NCI-H146 treated with DMSO at 0.1 percent for 48 hours (cell line): ENCODE results near the gene GOLGA7B.

Experiments
- DNase-seq: peaks from one replicate; lab custom pipeline; 2025; ENCODE audit not compliant: unreplicated experiment; lab: John Stamatoyannopoulos, UW

GOLGA7B gene

DNA sequence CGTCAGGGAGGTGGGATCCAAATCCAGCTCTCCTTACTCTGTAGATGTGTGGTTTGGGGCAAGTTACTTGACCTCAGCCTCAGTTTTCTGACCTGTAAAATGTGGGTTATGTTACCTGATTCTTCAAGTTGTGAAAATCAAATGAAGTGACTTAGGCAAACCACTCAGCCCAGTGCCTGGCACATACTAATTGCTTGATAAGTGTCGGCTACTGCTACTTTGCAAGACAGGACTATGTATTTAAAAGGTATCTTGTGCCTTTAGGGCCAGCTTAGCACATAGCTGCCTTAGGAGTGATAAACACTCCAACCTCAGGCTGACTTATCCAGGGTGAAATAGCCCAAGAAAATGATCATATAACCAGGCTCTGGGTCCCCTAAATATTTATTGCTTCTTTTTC is 42.9 kb downstream of the GOLGA7B start:
- no peak for DNase-seq

DNA sequence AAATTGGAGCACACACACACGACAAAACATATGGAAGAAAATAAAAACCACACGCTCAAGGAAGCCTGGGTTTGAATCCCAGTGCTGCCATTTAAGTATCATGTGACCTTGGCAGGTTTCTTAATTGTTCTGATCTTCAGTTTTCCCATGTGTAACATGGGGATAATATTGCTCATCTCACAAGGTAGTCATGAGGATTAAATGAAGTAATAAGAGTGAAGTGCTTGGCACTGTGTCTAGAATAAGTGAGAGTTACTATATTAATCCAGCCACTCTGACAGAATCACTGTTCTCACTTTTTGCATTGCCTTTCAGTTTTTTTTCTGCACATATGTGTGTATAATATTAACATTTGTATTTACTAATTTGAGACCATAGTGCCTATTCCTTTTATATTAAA is 43.3 kb downstream of the GOLGA7B start:
- DNase-seq, result no peak

DNA sequence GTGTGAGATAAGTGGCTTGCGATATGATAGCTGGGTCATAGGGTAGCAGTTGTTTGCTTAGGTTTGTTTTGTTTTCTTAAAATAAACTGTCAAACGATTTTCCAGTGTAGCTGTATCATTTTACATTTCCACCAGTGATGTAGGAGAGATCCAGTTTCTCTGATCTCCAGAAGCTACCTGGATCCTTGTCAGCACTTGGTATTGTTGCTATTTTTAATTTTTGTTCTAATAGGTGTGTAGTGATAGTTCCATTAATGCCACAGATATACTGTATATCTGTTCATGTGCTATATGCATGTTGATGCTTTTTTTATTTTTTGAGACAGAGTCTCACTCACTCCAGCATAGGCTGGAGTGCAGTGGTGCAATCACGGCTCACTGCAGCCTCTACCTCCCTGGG is 44.4 kb downstream of the GOLGA7B start:
- DNase-seq, result no peak

DNA sequence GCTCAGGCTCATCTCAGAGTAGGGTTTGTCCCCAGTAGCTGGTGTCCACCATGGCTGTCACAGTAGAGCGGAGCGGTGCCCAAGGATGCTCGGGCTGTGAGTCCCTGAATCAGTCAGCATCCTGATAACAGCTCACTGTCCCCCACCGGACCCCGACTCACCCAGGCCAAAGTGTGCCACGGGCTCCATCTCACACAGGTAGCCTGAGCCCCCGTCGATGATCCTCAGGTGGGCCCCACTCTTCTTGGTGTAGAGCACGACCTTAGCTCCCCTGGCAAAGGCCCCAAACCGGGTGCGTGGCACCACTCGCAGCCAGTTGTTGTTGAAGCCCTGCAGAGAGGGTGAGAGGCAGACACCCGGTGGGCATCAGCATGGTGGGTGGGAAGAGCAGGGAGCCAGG is 45.4 kb downstream of the GOLGA7B start:
- no peak for DNase-seq

DNA sequence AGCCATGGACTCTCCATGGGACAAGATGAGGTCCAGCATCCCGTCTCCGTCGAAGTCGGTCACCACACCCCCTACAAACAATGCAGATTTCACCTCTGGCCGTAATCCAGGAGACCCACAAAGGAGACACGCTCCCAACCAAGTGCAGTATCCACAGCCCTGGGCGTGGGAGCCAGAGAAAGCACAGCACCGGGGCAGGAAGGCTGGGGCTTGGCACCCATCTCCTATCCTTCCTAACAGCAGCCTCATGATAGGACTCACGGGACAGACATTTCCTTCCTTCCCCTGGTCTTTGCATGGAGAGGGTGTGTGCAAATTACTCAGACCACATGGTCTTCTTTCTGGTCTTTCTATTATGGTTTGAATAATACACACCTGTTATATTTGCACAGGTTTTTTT is 46.3 kb downstream of the GOLGA7B start:
- peak; percentile 18 for DNase-seq

DNA sequence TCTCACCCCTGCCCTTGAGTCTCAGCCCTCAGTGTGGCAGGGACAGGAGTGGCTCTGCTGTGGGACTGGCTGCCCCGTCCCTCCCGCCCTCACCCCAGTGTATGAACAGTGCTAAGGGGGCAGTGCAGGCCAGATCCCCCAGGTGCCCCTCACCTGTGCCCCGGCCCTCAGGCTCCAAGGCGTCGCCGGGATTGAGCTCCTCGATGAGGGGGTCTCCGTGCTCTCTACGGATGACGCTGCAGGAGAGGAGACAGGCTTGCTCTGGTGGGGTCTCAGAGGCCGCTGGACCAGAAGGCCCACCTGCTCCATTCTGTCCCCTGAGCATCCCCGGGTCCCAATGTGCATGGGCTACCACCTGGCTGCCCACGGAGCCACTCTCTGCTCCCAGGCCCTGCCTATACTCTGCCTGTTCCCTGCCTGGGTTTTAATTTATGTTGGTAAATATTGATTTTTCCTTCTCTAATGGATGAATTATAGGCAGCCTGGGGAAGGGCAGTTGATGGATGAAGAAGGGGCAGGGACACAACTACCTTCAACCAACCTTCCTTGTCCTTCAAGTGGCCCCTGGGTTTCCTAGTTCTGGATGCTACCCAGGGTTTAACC is 47.2 kb downstream of the GOLGA7B start:
- peak; percentile 58 for DNase-seq

DNA sequence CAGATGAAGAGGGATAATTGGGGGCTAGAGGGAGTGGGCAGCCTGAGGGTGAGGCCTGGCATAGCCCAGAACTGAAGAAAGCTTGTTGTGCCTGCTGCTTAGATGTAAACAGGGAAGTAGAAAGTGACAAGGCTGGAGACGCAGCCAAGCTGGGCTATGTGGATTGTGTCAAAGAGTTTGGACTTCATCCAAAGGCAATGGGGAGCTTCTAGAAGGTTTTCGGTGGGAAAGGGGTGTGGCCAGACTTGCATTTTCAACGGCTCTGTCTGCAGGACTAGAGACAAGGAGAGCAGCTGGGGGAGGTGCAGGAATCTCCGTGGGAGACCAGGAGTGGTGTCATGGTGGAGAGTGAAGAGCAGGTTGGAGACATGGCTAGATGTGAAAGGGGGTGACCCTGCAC is 48.8 kb downstream of the GOLGA7B start:
- DNase-seq, result no peak

DNA sequence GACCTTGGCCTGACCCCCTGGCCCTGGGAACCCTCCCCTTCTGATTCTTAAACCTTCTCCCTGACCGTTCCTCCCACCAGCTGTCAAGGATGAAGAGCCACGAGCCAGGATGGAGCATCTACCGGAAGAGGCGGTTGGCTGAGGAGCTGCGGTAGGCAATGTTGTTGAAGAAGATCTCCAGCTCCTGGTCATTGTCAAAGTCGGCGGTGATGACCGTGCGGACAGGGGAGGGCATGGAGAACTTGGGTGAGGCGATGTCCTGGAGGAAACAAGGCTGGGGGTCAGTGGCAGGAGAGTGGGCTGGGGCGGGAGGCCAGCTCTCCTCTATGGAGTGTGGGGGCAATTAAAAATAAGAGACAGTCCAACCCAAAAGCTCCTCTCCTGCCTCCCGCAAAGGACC is 51.7 kb downstream of the GOLGA7B start:
- no peak for DNase-seq

DNA sequence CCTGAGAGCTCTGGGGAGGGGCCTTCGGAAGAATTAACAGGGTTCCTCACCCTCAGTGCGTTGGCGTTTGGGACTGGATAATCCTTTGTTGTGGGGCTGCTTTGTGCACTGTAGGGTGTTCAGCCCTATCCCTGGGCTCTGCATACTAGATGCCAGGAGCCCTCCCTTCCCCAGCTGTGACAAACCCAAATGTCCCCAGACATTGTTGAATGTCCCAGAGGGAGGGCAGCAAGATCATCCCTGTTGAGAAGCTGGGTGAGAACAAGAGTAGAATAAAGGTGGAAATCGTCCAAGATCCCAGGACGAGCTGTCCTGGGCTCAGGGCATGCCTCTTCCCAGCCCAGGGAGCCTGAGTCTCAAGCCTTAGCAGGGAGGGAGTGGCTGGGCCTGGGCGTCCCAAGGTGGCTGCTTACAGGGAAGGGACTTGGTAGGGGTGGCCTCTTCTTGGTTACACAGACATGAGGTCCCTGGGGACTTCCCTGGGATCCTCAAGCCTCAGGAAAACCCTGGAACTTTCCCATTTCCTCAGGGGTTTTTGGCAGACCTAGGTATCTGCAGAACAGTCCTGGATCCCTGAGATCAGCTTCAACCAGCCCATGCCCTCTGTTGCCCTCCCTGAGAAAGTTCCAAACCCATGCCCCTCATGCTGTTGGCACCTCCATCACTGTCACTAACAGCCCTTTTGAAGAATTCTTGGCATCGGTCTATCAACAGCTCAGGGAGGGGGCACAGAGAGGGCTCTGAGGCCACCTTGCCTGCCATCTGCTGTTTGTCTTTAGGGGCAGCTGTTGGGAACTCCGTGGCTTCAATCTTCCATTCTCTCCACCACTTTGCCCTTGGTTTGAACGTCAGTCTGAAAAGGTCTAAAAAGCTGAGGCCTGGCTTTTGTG is 53.7 kb downstream of the GOLGA7B start:
- DNase-seq, result no peak

DNA sequence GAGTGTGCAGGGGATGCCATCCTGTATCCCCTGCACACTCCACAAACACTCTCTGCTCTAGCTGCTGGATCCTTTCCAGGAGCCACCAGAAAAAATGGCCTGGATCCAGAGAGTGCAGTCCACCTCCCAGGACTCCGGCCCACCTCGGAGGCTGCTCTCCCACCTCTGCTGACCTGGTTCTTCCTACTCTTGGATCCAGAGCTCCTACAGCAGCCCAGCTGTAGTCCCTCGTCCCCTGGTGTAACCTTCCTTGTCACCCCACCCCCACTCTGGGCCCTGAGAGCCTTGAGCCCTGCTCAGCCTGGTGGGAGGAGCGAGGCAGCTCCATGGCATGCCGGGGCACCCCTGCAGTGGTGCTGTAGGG is 54.4 kb downstream of the GOLGA7B start:
- no peak for DNase-seq

DNA sequence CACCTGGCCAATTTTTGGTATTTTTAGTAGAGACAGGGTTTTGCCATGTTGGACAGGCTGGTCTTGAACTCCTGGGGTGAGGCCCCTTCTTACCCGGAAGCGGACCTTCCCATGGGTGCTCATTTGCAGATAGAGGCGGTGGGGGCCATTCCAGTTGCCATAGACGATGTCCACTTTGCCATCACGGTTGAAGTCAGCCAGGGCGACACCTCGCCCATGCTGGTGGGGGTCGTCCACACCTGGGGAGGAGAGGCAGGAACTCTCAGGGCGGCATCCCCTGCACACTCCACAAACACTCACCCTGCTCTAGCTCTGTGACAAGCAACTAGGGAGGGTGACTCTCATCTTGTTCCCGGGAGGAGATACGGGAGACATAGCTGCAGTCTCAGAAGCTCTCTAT is 54.9 kb downstream of the GOLGA7B start:
- DNase-seq, result no peak

DNA sequence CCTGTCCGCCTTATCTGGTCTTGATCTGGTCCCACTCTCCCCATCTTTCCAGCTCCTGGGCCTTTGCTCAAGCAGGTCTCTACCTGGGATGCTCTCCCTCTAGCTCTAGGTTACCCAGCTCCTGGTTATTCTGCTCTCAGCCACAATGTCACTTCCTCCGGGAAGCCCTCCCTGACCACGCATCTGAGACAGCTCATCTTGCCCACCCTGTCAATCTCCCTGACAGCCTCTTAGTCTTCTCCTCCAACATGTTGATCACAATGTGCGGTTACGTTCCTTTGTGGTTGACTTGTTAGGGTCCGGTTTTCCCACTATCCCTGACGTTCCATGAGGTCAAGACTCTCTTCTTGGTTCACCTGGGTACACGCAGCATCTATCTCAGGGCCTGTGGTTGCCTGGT is 55.6 kb downstream of the GOLGA7B start:
- DNase-seq, result no peak

DNA sequence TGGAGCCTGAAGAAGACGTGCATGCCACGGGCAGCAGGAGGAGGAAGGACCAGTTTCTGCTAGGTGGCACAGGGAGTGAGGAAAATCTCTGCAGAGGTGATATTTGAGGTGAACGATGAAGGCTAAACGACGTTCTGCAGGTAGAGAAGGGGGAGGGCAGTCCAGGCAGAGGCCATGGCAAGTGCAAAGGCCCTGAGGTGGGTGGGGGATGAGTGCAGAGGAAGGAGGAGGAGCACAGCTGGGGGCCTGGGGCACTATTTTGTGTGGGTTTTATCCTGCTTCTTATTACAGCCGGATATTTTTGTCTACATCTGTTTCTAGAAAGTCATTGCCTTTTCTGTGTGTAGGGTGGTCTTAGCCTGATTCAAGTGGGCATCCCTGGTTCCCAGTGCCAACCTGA is 57.6 kb downstream of the GOLGA7B start:
- no peak for DNase-seq

DNA sequence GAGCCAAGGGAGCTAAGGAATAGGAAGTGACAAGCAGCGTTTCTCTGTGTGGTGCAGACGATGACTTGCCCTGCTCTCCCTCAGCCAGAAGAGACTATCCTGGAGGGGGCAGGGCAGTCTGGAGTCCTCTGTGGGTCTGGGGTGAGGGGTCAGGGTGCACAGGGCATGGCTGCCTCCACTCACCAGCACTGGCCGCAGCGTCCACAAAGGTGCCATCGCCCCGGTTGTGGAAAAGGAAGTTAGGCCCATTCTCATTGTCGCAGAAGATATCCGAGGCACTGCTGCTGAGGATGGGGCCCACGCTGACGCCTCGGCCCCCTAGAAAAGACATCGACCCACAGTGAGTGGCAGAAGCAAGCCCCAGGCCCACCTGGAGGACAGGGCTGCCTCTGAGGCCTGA is 58.2 kb downstream of the GOLGA7B start:
- DNase-seq, result no peak

DNA sequence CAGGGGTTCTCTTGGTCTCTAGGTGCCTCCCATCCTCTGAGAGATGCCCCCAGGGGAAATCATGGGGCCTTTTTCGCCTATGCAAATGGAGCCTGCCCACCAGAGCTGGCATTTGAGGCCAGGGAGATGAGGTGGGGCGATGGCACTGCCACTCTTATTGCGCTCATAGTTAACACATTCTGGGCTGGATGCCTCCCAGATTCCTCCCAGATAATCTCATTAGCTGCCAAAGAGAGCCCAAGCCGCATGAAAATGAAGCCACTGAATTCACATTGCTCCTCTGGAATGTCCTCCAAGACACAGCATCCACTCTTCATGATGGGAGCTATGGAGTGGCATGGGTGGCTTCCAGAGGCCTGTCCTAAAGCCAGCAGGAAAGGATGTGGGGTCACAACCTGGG is 61.0 kb downstream of the GOLGA7B start:
- DNase-seq, result no peak

DNA sequence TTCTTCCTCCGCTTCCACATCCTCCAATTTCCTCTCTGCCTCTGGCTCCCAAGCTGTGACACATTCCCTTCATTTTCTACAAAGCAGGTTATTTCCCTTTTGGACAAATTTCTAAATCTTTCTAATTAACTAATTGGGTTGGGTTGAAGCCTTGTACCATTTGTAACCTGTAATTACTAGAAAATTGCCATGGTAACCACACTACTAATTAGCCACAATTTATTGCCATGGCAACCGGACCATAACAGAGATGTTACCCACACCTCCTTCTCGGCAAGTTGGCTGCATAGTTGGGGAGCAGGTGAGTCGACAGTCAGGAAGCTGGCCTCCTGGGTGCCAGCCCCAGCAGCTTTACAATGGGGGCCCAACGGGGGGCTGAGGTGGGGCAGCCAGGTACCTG is 61.6 kb downstream of the GOLGA7B start:
- peak; percentile 59 for DNase-seq

DNA sequence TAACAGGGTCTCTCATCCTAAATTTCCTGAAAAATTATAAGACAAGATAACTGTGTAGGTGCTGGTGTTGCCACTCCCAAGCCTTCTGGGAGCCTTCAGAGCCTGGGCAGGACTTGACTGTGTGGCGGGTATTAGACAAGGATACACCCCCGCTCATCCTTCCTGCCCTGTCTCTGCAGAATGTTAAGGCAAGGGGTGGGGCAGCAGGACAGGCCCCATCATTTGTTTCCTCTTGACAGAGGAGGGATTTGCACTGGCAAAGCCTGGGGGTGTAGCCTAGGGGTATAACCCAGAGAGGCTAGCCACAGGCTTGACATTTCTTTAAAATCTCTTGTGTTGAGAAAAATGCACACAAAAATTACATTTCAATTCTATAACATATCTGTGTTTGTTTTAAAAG is 63.5 kb downstream of the GOLGA7B start:
- DNase-seq, result no peak

DNA sequence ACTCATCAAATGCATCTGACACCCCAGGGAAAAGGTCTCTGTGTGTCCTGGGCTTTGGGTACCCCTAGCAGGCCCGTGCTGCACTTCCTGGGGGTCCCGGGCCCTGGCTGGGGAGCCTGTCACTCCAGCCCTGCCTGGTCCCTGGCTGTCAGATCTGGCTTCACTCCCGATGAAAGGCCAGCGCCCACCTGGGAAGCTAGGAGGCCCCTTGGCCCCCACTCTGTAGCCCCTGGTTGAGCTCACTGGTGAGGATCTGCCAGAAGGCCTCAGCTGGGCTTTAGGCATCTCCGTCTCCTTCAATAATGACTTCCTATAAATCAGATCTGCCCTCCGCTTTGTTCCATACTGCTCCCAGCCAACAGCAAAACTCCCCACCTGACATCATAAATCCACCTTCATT is 64.0 kb downstream of the GOLGA7B start:
- no peak for DNase-seq

DNA sequence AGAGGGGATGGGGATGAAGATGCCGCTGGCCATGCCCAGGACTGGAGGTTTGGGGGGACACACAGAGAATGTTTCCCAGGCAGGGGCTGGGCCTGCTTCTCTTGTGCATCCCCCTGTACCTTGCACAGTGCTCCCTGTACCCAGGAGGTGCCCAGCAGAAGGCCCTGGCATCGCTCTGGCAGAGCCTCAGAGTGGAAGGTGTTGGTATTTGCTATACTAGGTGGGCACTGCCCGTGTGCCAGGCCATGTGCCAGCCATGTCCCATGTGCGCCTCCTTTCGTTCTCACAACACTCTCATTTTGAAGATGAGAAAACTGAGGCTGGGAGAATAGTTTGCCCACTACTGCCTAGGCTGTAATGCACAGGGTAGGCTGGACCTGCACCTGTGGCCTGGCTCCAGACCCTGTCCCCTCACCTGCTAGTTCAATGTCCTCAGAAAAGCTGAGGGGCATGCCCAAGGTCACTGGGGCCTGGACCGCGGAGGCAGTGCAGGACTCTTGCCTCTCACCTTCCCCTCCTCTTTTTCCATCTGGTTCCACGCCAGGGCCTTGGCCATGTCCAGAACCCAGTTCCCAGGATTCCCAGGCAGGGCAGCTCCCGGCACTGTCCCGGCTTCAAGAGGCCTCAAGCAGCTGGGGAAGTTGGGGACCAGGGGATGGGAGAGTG is 64.7 kb downstream of the GOLGA7B start:
- DNase-seq, result no peak

DNA sequence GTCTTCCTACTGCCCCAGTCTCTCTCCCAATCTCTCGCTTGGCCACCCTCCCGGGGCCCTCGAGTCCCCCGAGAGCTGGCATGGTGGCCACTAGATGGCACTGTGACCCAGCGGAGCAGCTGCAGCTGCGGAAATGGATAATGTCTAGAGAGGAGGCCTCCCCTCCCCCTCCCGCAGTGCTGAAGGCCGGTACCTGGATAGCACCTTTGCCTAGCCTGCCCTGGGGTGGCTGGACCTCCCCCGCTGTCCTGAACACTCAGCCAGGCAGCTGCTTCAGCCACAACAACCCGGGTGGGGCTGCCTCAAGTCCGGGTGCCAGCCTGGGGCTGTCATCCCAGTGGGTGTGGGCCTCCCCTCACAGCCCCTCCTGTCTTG is 65.2 kb downstream of the GOLGA7B start:
- peak; percentile 21 for DNase-seq

DNA sequence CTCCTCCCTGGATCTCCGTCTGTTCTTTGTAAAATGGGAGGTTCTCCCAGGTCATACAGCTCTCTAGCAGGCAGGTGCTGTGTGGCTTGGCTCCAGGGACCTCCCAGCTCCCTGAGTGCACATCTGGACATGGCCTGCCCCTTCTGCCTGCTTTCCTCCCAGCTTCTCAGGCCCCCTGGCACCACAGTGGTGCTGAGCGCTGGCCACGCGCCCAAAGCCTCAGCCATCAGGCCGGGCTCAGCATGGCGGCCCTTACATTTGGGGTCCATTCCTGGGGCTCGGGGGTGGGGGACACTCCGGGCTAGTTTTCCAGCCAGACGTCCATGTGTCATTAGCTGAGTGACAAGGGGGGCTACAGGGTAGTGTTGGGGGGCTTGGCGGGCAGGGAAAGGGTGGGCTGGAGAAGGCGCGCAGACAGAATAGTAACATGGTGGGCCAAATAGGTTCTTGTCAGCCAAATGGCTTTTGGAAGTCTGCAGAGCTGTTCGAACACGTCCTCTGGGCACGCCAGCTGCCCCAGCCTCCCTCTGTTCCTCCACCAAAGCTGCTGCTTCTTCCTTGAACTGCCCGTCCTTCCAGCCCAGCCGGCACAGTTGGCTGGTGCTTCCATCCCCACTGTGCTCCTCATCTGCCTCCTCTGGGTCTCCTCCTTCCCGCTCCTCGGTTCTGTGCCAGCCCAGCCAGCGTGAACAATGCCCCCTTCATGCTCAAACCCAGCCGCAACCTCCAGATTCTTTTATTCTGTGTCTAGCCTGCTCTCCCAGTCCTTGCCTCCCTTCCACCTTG is 65.9 kb downstream of the GOLGA7B start:
- DNase-seq, result no peak

DNA sequence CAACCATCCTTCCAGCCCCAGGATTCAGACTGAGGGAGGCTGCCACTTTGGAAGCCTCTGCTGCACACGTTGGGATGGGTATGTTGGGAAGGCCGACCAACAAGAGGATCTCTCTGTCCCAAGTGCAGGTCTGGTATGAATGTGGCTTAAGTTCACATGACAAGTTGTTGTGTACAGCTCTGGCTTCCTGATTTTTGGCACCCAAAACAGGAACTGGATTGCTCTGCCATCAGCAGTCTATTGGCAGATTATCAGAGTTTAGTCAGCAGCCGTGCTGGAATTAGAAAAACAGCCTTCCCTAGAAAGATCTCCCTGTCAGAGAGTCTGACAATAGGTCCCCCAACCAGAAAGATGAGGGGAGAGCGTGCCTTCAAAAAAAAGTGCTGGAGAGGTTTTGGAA is 66.9 kb downstream of the GOLGA7B start:
- DNase-seq, result no peak
